Psoas muscle (tissue), 8 donors: ENCODE results near the gene GAB4. TPM values are rescaled to one million over a fixed set of nuclear protein-coding genes. Genes with fewer than 3 reads are reported as not detected.

ENCODE experiments used
- ATAC-seq, 4 donors: fragments of 200-7000 bp; cut with Tn5 transposase; one replicate each; pipeline ENCODE4 v1.9.1; 2020; ENCODE audit warnings: moderate library complexity in 3 of 4, mild to moderate bottlenecking in 2 of 4
- DNase-seq, 2 donors: peaks; one replicate each; pipeline ENCODE4 v3.0.0-alpha.2; 2020
- H3K27ac ChIP-seq: fragments of 200-600 bp; one replicate; pipeline ENCODE4 v1.8.0; 2022
- H3K27me3 ChIP-seq, 3 donors: fragments of 200-600 bp in 1 of 3; one replicate each; pipeline versions ENCODE4 v1.6.1 to v1.8.0; 2013 to 2022; ENCODE audit warnings: low read length in 2 of 3, mild to moderate bottlenecking in 2 of 3, moderate library complexity in 1 of 3; ENCODE audit not compliant: insufficient read depth in 3 of 3
- H3K36me3 ChIP-seq, 2 donors: fragments of 200-600 bp in 1 of 2; one replicate each; pipeline versions ENCODE4 v1.6.1 to v1.8.0; 2013 to 2022; ENCODE audit warnings: low read depth in 1 of 2, mild to moderate bottlenecking in 1 of 2, moderate library complexity in 1 of 2; ENCODE audit not compliant: insufficient read depth in 1 of 2
- H3K4me1 ChIP-seq: fragments of 200-600 bp; one replicate; pipeline ENCODE4 v1.8.0; 2022
- H3K4me3 ChIP-seq: fragments of 200-600 bp; one replicate; pipeline ENCODE4 v1.8.0; 2022; ENCODE audit warnings: mild to moderate bottlenecking
- H3K9me3 ChIP-seq: fragments of 200-600 bp; one replicate; pipeline ENCODE4 v1.8.0; 2022
- WGBS, 3 donors: extraction: QIAGEN DNeasy Blood & Tissue Kit; methylation state at CpG; one replicate each; pipeline versions ENCODE4 v1.1.6 to v1.1.7; 2013; 5-methylcytosine and 5-hydroxymethylcytosine counted together
- intact Hi-C, 2 donors: fragments of 100-400 bp; cut with DNase I; formaldehyde crosslinking; loops; one replicate each; pipeline versions ENCODE4 v1.11.0 to v1.14.2; 2022
- polyA plus RNA-seq, 3 donors: library from polyadenylated mRNA; stranded (reverse); fragments of 200-250 nt; gene quantifications; one replicate each; pipeline ENCODE4 v1.2.3, GENCODE V29; 2013
- total RNA-seq, 4 donors: library from RNA; stranded (reverse); fragmentation: NEBNext Ultra II Directional in 2 of 4; extraction: Animal tissue kit (Norgen Biotek cat#: 25700) in 2 of 4; gene quantifications; one replicate each; pipeline versions ENCODE4 v1.2.1 to v1.2.4, GENCODE V29; 2021 to 2023
- TF ChIP-seq, protein P1 (sequence below): fragments of 200-600 bp; IDR thresholded peaks from one replicate; pipeline ENCODE4 v1.8.0; 2022; ENCODE audit warnings: antibody characterized with exemption
- donor health status: healthy with polysubstance abuse.
- donor health status: DM: no; HTN: no; CAD: no; lungs with moderate emphysema.
- donor health status: Bipolar disorder and iron deficiency.
- donor health status: healthy.
- donor health status: DM: yes; HTN: yes; CAD: no.
- donor health status: DM: no; HTN: no; CAD: no.
- donor health status: DM: no; HTN: no; CAD: no.
- donor health status: DM: yes; HTN: yes; CAD: no.

Gene GAB4
- total and polyA plus RNA-seq, 7 donors = not detected

DNA sequence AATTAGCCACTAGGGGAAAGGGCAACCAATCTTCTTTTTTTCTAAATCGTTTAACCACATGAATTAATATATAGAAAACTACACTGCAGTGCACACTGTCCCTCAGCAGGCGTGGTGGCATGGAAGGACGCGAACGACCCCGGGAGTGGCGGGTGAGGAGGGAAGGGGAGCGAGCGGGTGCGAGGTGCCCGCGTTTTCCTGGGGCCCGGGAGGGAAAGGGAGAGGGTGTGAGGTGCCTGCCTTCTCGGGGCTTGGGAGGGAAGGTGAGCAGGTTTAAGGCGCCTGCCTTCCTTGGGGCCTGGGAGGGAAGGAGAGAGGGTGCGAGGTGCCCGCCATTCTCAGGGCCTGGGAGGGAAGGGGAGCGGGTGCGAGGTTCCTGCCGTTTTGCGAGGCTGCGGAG, 765 bp downstream of the GAB4 start:
- TF ChIP-seq, protein P1, sequence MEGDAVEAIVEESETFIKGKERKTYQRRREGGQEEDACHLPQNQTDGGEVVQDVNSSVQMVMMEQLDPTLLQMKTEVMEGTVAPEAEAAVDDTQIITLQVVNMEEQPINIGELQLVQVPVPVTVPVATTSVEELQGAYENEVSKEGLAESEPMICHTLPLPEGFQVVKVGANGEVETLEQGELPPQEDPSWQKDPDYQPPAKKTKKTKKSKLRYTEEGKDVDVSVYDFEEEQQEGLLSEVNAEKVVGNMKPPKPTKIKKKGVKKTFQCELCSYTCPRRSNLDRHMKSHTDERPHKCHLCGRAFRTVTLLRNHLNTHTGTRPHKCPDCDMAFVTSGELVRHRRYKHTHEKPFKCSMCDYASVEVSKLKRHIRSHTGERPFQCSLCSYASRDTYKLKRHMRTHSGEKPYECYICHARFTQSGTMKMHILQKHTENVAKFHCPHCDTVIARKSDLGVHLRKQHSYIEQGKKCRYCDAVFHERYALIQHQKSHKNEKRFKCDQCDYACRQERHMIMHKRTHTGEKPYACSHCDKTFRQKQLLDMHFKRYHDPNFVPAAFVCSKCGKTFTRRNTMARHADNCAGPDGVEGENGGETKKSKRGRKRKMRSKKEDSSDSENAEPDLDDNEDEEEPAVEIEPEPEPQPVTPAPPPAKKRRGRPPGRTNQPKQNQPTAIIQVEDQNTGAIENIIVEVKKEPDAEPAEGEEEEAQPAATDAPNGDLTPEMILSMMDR = no peak
- H3K9me3 ChIP-seq = no peaks in the 10 kb centered on the region
- intact Hi-C loops = no loop called here

DNA sequence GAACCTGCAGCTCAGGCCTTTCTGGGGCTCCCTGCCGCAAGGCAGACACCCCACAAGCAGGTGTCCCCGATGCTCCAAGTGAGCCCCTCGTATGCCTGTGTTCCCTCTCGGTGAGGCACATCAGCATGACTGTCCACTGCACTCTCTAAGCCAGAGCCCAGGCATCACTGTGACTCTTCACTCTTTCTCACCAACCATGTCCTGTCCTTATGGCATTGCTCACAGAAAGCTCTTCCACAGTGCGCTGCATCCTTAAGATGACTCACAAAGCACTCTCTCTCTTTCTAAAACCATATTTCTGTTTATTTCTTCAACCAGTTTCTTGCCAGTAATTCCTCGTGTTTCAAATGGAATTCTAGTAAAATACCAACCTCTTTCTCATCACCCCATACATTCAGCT, 18.1 kb downstream of the GAB4 start:
- intact Hi-C loops = loop anchor here in 1 of 2 donors (10.0 kb wide), 1 partner anchor 65 kb away; no protein-coding TSS in a partner anchor
- 78 to 88% (median 87%) methylated on average over 6 of the region's 6 CpGs for WGBS, 3 donors
- Histone ChIP-seq H3K36me3 (no peaks in the 10 kb centered on the region), H3K27me3 (peaks cover 0 to 3% (median 3%) of the 10 kb centered on the region in 3 donors), H3K9me3 (no peaks in the 10 kb centered on the region), H3K4me3 (no peak overlapping the region), H3K27ac (no peak overlapping the region), H3K4me1 (no peaks in the 10 kb centered on the region)
- DNase-seq = no peak
- ATAC-seq = no peak
- TF ChIP-seq, protein P1 = no peak

More for the DNA sequence above, 765 bp downstream of the GAB4 start:
- ATAC-seq (no peak), DNase-seq (peak in 1 of 2 donors; percentile 35)
- WGBS, 3 donors = 6 to 26% (median 8%) methylated on average over 22 of the region's 22 CpGs
- H3K27ac ChIP-seq = no peak overlapping the region
- no peak overlapping the region for H3K4me3 ChIP-seq
- peaks cover 0 to 18% (median 3%) of the 10 kb centered on the region in 3 donors for H3K27me3 ChIP-seq
- no peaks in the 10 kb centered on the region for H3K36me3 ChIP-seq
- no peaks in the 10 kb centered on the region for H3K4me1 ChIP-seq

DNA sequence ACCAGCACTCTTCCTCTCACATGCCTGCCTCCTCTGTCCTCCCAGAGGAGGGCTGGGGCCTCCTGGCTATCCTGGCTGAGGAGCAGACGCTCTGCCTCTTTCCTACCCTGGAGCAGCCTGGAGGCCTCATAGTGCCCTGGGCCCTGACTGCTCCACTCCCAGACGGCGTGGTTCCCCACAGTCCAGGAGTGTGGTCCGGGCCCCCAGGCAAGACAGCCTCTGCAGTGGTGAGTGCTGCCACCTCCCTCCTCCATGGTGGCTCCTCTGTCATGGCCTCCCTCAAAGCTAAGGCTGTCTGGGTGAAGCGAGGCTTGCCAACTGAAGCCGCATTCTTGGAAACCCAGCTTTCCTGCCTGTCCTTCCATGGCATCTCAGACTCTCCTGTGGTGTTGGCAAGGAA, 19.8 kb downstream of the GAB4 start:
- H3K27me3 ChIP-seq = peaks cover 0 to 3% (median 3%) of the 10 kb centered on the region in 3 donors
- H3K4me1 ChIP-seq = no peaks in the 10 kb centered on the region
- ATAC-seq (no peak), DNase-seq (no peak)
- intact Hi-C loops = loop anchor here in 1 of 2 donors (10.0 kb wide), 1 partner anchor 63 kb away; no protein-coding TSS in a partner anchor
- TF ChIP-seq, protein P1 = no peak
- no peak overlapping the region for H3K4me3 ChIP-seq
- 69 to 75% (median 72%) methylated on average over 6 of the region's 6 CpGs for WGBS, 3 donors
- H3K27ac ChIP-seq = no peak overlapping the region
- no peaks in the 10 kb centered on the region for H3K36me3 ChIP-seq
- peaks cover 6% of the 10 kb centered on the region for H3K9me3 ChIP-seq

DNA sequence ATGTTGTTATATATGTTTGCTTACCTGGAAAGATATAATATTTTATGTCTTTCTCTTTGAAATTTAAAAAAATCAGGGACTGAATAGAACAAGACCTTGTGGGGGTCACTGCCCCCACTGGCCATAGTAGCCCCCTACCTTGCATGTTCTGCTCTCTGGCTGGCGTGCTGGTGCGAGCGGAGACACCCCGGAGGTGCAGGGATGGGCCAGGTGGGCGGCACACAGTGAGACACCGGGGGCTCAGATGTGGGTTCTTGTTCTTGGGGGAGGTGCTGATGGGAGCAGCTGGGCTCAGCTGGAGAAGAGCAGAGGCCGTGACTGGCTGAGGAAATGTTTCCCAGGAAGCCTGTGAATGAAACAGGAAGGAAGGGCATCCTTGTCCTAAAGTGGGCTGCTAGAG, 20.2 kb downstream of the GAB4 start:
- Histone ChIP-seq H3K27ac (no peak overlapping the region), H3K4me1 (no peaks in the 10 kb centered on the region), H3K27me3 (peaks cover 0 to 6% (median 3%) of the 10 kb centered on the region in 3 donors), H3K36me3 (no peaks in the 10 kb centered on the region), H3K9me3 (peaks cover 8% of the 10 kb centered on the region), H3K4me3 (no peak overlapping the region)
- no peak for ATAC-seq
- TF ChIP-seq, protein P1 = no peak
- 46 to 50% (median 47%) methylated on average over 7 of the region's 7 CpGs for WGBS, 3 donors
- intact Hi-C loops = loop anchor here in 1 of 2 donors (10.0 kb wide), 1 partner anchor 63 kb away; no protein-coding TSS in a partner anchor
- DNase-seq = no peak
